ENCODE results near the gene SERPINB6.
A peak's percentile ranks its signal among the peaks of the same experiment; 100 is the strongest.
"Not testable (repeated sequence)": the region's sequence is repeated elsewhere in the genome, so short reads cannot be mapped to it uniquely, and the experiment has no call there.

Gene SERPINB6

DNA sequence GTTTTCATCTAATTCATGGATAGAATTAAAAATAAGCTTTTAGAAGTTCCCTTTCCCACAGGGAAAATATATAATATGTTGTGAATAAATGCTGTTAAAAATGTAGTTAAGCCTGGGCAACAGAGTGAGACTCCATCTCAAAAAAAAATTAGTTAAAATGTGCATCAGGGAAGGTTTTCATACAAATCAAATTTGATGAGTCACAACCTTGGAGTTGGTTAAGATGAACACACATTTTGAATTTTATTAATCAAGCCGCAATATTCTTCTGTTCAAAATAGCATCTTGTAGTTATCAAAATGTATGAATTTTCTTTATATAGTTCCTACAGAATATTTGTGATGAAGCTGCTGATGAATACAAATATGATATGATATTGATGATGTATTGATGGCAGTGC lies 37.3 kb downstream of the SERPINB6 start:
- DNase-seq (ENCODE audit: low spot score) = no peak
- TF ChIP-seq, protein P1, sequence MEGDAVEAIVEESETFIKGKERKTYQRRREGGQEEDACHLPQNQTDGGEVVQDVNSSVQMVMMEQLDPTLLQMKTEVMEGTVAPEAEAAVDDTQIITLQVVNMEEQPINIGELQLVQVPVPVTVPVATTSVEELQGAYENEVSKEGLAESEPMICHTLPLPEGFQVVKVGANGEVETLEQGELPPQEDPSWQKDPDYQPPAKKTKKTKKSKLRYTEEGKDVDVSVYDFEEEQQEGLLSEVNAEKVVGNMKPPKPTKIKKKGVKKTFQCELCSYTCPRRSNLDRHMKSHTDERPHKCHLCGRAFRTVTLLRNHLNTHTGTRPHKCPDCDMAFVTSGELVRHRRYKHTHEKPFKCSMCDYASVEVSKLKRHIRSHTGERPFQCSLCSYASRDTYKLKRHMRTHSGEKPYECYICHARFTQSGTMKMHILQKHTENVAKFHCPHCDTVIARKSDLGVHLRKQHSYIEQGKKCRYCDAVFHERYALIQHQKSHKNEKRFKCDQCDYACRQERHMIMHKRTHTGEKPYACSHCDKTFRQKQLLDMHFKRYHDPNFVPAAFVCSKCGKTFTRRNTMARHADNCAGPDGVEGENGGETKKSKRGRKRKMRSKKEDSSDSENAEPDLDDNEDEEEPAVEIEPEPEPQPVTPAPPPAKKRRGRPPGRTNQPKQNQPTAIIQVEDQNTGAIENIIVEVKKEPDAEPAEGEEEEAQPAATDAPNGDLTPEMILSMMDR (IDR thresholded peaks at IDR 0.05; ENCODE audit: extremely low read depth, insufficient read depth, missing control alignments) = no peak
- in situ Hi-C loops (cut with MboI; ENCODE audit: low pct_unique_long_range_greater_than_20kb, low sequenced_read_pairs, unreplicated experiment) = loop anchor here (5.0 kb wide), 1 partner anchor 92 kb away; the partner anchor contains the start of gene SERPINB1

GRCh38 chr6:2932911-2933310 lies 38.5 kb downstream of the SERPINB6 start:
- in situ Hi-C loops (cut with MboI; ENCODE audit: low pct_unique_long_range_greater_than_20kb, low sequenced_read_pairs, unreplicated experiment) = loop anchor here (5.0 kb wide), 1 partner anchor 91 kb away; the partner anchor contains the start of gene SERPINB1
- not testable (repeated sequence) for DNase-seq (ENCODE audit: low spot score)

- TF ChIP-seq, protein P1 (IDR thresholded peaks at IDR 0.05; ENCODE audit: extremely low read depth, insufficient read depth, missing control alignments) = peak; percentile 97
- peak; percentile 87 for DNase-seq (ENCODE audit: low spot score)
- in situ Hi-C loops (cut with MboI; ENCODE audit: low pct_unique_long_range_greater_than_20kb, low sequenced_read_pairs, unreplicated experiment) = loop anchor here (5.0 kb wide), 1 partner anchor 90 kb away; the partner anchor contains the start of gene SERPINB1
These were observed 39.2 kb downstream of the SERPINB6 start for GRCh38 chr6:2931970-2932748.

GRCh38 chr6:2931055-2931454 lies 40.3 kb downstream of the SERPINB6 start:
- in situ Hi-C loops (cut with MboI; ENCODE audit: low pct_unique_long_range_greater_than_20kb, low sequenced_read_pairs, unreplicated experiment) = loop anchor here (5.0 kb wide), 1 partner anchor 89 kb away; the partner anchor contains the start of gene SERPINB1
- no peak for DNase-seq (ENCODE audit: low spot score)
- TF ChIP-seq, protein P1 (IDR thresholded peaks at IDR 0.05; ENCODE audit: extremely low read depth, insufficient read depth, missing control alignments) = no peak

GRCh38 chr6:2927931-2928330 lies 43.4 kb downstream of the SERPINB6 start:
- DNase-seq (ENCODE audit: low spot score); in situ Hi-C loops (cut with MboI; ENCODE audit: low pct_unique_long_range_greater_than_20kb, low sequenced_read_pairs, unreplicated experiment): not testable (repeated sequence)

- DNase-seq (ENCODE audit: low spot score); in situ Hi-C loops (cut with MboI; ENCODE audit: low pct_unique_long_range_greater_than_20kb, low sequenced_read_pairs, unreplicated experiment): not testable (repeated sequence)
These were observed 45.3 kb downstream of the SERPINB6 start for GRCh38 chr6:2925842-2926747.

- TF ChIP-seq, protein P1 (IDR thresholded peaks at IDR 0.05; ENCODE audit: extremely low read depth, insufficient read depth, missing control alignments) = no peak
- DNase-seq (ENCODE audit: low spot score) = no peak
- in situ Hi-C loops (cut with MboI; ENCODE audit: low pct_unique_long_range_greater_than_20kb, low sequenced_read_pairs, unreplicated experiment) = no loop called here
These were observed 49.7 kb downstream of the SERPINB6 start for GRCh38 chr6:2921520-2922115.
